GM18498 (cell line): ENCODE data around the gene NOP56.

ENCODE experiments used
- ATAC-seq: cut with Tn5 transposase; IDR thresholded peaks from one replicate; pipeline ENCODE4 v1.9.1; 2021; ENCODE audit warnings: mild to moderate bottlenecking, moderate library complexity; ENCODE audit not compliant: unreplicated experiment

The NOP56 gene

DNA sequence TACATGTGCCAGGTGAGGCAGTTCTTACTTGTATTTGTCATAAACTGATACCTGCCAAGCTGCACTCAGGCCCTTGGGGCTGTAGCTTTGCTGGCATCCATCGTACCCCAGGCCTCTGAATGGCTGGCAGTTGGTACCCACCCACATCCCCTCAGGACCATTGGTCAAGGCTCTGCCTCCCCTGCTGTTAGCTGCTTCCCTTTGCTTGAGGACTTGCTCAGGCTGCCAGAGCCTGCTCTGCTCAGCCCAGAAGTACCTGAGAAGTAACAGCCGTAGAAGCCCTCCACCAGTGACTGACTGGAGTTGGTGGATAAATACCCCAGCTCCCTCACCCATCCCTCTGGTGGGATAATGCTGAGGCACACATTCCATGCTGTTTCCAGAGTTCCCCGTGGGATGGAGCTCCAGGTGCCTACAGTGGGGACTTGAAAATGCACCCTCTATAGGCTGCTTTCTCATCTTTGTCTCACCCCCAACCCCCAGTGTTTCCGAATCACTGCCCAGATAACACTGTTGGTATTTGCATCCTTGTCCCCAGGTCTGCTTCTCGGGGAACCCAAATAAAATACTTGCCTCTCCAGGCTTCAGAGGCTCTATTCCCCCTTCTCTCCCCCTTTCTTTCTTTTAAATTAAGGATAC, 47.5 kb downstream of the NOP56 start:
- no peak for ATAC-seq

DNA sequence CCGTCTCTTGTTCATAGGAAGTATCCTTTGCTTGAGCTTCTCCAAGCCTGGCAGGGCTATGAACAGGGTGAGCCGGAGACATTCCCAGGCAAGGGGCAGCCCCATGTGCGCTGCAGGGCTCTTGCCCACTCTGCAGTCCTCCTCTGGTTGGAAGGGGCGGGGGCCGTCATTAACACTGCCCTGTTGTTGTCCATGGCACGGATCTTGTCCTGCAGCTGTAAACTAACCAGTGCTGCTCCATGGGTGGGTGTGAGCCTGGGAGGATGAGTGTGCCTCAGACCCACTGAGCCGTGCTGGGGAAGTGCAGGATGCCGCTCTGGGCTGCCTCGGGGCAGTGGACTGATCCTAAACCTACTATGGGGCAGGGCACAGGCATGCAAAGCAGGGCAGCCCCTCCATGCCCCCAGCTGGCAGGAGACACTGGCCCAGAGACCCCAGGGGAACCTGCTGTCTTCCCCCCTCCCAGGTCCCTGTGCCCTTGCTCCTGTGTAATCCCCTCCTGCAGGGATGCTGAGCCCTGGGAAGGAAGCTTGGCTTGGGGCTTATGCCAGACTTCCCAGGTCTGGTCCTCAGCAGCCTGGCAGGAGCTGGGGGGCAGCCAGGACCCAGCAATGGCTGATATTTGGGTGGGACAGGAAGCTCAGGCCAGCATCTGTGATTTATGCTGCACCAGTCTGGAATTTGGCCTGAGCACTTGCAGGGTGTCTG, 48.6 kb downstream of the NOP56 start:
- no peak for ATAC-seq

GRCh38 chr20:2701671-2702081, 49.2 kb downstream of the NOP56 start:
- no peak for ATAC-seq

- no peak for ATAC-seq
Measured at GRCh38 chr20:2703716-2704475, 51.5 kb downstream of the NOP56 start.

DNA sequence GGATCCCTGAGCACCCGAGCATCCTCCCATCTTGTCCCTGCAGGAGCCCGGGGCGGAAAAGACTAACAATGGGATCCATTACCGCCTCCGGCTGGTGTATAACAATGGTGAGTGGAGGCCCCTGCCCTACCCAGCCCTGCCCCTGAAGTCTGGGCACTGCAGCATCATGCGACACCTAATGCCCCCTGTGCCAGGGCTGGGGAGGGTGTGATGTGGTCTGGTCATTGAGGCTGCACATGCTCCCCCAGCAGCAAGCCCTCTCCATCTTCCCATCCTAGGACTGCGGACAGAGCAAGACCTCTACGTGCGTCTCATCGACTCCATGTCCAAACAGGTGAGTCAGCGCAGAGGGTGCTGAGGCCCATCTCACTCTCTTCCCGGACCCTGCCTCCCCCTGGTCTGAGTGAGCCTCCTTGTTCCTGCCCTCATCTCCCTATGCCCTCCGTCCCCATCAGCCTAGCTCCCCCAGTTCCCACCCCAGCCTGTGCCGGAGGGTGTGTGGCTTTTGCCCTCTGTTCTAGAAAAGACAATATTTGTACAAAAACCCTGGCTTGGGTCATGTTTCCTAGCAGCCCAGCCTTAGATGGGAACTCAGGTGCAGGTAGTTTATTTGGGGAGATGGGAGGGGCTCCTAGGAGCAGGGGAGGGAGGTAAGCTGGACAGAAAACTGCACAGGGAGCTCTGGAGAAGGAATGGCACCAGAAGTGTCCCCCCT, 53.7 kb downstream of the NOP56 start:
- ATAC-seq = no peak

DNA sequence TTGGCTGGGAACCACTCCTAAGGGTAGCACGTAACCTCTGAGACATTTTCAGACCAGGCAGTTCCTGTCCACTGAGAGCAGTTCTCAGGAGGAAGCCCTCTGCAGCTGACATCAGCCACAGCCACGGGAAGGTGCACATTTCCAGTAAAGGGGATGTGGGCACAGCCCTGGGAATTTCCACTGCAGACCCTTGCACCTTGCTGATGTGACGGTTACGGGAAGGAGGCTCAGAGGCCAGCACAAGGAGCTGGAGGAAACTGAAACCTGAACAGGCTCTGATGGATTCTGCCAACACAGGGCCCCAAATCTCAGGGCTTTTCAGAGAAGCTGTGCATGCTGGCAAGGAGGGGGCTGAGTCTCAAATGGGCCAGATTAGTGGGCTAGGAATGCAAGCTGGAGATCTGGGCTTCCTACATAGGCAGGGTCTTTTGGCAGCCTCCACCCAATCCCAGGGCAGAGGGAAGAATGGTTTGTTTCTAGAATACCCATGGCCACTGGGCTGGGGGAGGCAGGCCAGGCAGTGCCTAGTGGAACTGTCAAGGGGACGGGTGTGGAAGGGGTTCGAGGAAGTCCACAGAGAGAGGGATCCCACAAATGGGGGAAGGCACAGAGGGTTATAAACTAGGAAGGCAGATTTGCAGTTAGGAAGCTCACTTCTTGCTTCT, 54.4 kb downstream of the NOP56 start:
- no peak for ATAC-seq

GRCh38 chr20:2707353-2708072, 55.1 kb downstream of the NOP56 start:
- no peak for ATAC-seq
